Uterus (tissue), 2 donors: ENCODE measurements around the gene FAM89B.

Experiments
- CTCF ChIP-seq, 4 experiments: fragments of 200-600 bp in 2 of 4; fragments of 450-650 bp in 2 of 4; sonication (generic) in 2 of 4; IDR thresholded peaks; one replicate each; pipeline ENCODE4 v1.5.1; 2016 to 2019; ENCODE audit warnings: antibody characterized with exemption in 4 of 4, mild to moderate bottlenecking in 2 of 4, moderate library complexity in 1 of 4
- POLR2A ChIP-seq, 2 donors: fragments of 450-650 bp; IDR thresholded peaks; one replicate each; pipeline ENCODE4 v1.6.1; 2016; ENCODE audit warnings: antibody characterized with exemption in 2 of 2, mild to moderate bottlenecking in 1 of 2, moderate library complexity in 1 of 2

- TF ChIP-seq CTCF (IDR thresholded peaks at IDR 0.05) (no peak), POLR2A (IDR thresholded peaks at IDR 0.05) (no peak)
Measured at GRCh38 chr11:65580756-65581155, 8.4 kb downstream of the FAM89B start.
